Measurements from ENCODE around the gene PKHD1. TPM values are rescaled to one million over a fixed set of nuclear protein-coding genes. Genes with fewer than 3 reads are reported as not detected.

PKHD1 gene
- total RNA-seq, 1 experiment from 2014 or later = 0.14 TPM

- no peaks in the 10 kb centered on the region for H3K27me3 ChIP-seq (ENCODE audit: control insufficient read depth, insufficient read depth, low read length)
- H3K4me3 ChIP-seq (ENCODE audit: insufficient read depth, low read depth, low read length) = no peak overlapping the region
- no peaks in the 10 kb centered on the region for H3K36me3 ChIP-seq (replicated peaks; ENCODE audit: control insufficient read depth, insufficient read depth, low read length)
- no peak for DNase-seq
Observed at GRCh38 chr6:51570168-51570921, 517.1 kb downstream of the PKHD1 start.

GRCh38 chr6:51569594-51569993 lies 517.8 kb downstream of the PKHD1 start:
- Histone ChIP-seq H3K36me3 (replicated peaks; ENCODE audit: control insufficient read depth, insufficient read depth, low read length) (no peaks in the 10 kb centered on the region), H3K27me3 (ENCODE audit: control insufficient read depth, insufficient read depth, low read length) (no peaks in the 10 kb centered on the region), H3K4me3 (ENCODE audit: insufficient read depth, low read depth, low read length) (no peak overlapping the region)
- peak; percentile 5 for DNase-seq

- DNase-seq = no peak
- no peaks in the 10 kb centered on the region for H3K36me3 ChIP-seq (replicated peaks; ENCODE audit: control insufficient read depth, insufficient read depth, low read length)
- no peak overlapping the region for H3K4me3 ChIP-seq (ENCODE audit: insufficient read depth, low read depth, low read length)
- H3K27me3 ChIP-seq (ENCODE audit: control insufficient read depth, insufficient read depth, low read length) = no peaks in the 10 kb centered on the region
Observed at GRCh38 chr6:51568771-51569170, 518.6 kb downstream of the PKHD1 start.

GRCh38 chr6:51565472-51565871 lies 521.9 kb downstream of the PKHD1 start:
- H3K27me3 ChIP-seq (ENCODE audit: control insufficient read depth, insufficient read depth, low read length) = no peaks in the 10 kb centered on the region
- no peak overlapping the region for H3K4me3 ChIP-seq (ENCODE audit: insufficient read depth, low read depth, low read length)
- DNase-seq = no peak
- H3K36me3 ChIP-seq (replicated peaks; ENCODE audit: control insufficient read depth, insufficient read depth, low read length) = no peaks in the 10 kb centered on the region

Other genes starting within 250 kb of the PKHD1 start
- gene IL17A, start 98.8 kb upstream of the PKHD1 start, total RNA-seq (2014; rRNA removed; shearing (Covaris generic)) = 0.03 TPM in 1 of 2 replicates, not detected in the other
- not detected in 2 replicates for gene IL17F, start 156.9 kb upstream of the PKHD1 start, total RNA-seq (2014; rRNA removed; shearing (Covaris generic))
- 308 and 349 TPM in 2 replicates for gene MCM3, start 197.1 kb upstream of the PKHD1 start, total RNA-seq (2014; rRNA removed; shearing (Covaris generic))